Neural crest cell (in vitro differentiated cells): ENCODE data around the gene CAMKK2. TPM values are rescaled to one million over a fixed set of nuclear protein-coding genes. Genes with fewer than 3 reads are reported as not detected.

Source experiments
- DNase-seq: peaks from one replicate; pipeline ENCODE4 v3.0.0; 2021; ENCODE audit warnings: low read depth, mixed read lengths, low spot score
- H3K27ac Mint-ChIP-seq: one replicate; pipeline ENCODE4 v1.8.0; 2021; ENCODE audit warnings: mild to moderate bottlenecking, mixed read lengths; ENCODE audit not compliant: unreplicated experiment
- H3K27me3 Mint-ChIP-seq: 2 replicates; pipeline ENCODE4 v1.8.0; 2021; ENCODE audit warnings: low read depth, mild to moderate bottlenecking, mixed read lengths
- H3K36me3 Mint-ChIP-seq: 2 replicates; pipeline ENCODE4 v1.8.0; 2021; ENCODE audit warnings: low read depth, mild to moderate bottlenecking, mixed read lengths
- H3K4me1 Mint-ChIP-seq: 2 replicates; pipeline ENCODE4 v1.8.0; 2021; ENCODE audit warnings: mixed read lengths
- H3K4me3 Mint-ChIP-seq: one replicate; pipeline ENCODE4 v1.8.0; 2021; ENCODE audit warnings: mild to moderate bottlenecking, mixed read lengths
- H3K9me3 Mint-ChIP-seq: 2 replicates; pipeline ENCODE4 v1.8.0; 2021; ENCODE audit warnings: mixed read lengths
- CTCF ChIP-seq: fragments of 200-600 bp; sonication (generic); conservative IDR thresholded peaks from 2 replicates; pipeline ENCODE4 v1.5.0; 2021; ENCODE audit warnings: antibody characterized with exemption, mild to moderate bottlenecking
- total RNA-seq: library from RNA; stranded (reverse); gene quantifications from 2 replicates; pipeline ENCODE4 v1.2.1, GENCODE V29; 2021

The CAMKK2 gene
- total RNA-seq, 1 donor from 2014 or later, result 43.1 TPM

- H3K36me3 Mint-ChIP-seq, result no peaks in the 10 kb centered on the region
- H3K9me3 Mint-ChIP-seq, result no peaks in the 10 kb centered on the region
- DNase-seq, result no peak
- H3K4me3 Mint-ChIP-seq, result no peak overlapping the region
- TF ChIP-seq CTCF, result no peak
- H3K27ac Mint-ChIP-seq, result no peak overlapping the region
- no peaks in the 10 kb centered on the region for H3K27me3 Mint-ChIP-seq
- H3K4me1 Mint-ChIP-seq, result no peaks in the 10 kb centered on the region
Observed at GRCh38 chr12:121223292-121224285, 72.9 kb downstream of the CAMKK2 start.

- no peak for DNase-seq
- H3K4me1 Mint-ChIP-seq, result no peaks in the 10 kb centered on the region
- H3K9me3 Mint-ChIP-seq, result no peaks in the 10 kb centered on the region
- no peak overlapping the region for H3K4me3 Mint-ChIP-seq
- TF ChIP-seq CTCF, result no peak
- no peaks in the 10 kb centered on the region for H3K36me3 Mint-ChIP-seq
- H3K27ac Mint-ChIP-seq, result no peak overlapping the region
- H3K27me3 Mint-ChIP-seq, result no peaks in the 10 kb centered on the region
Observed at GRCh38 chr12:121222847-121223246, 73.7 kb downstream of the CAMKK2 start.

- Mint-ChIP-seq H3K36me3 (no peaks in the 10 kb centered on the region), H3K4me3 (no peak overlapping the region), H3K9me3 (no peaks in the 10 kb centered on the region), H3K27me3 (no peaks in the 10 kb centered on the region), H3K4me1 (no peaks in the 10 kb centered on the region), H3K27ac (no peak overlapping the region)
- no peak for DNase-seq
- TF ChIP-seq CTCF, result no peak
Observed at GRCh38 chr12:121219353-121219986, 77.0 kb downstream of the CAMKK2 start.

- no peak for DNase-seq
- Mint-ChIP-seq H3K36me3 (no peaks in the 10 kb centered on the region), H3K27ac (no peak overlapping the region), H3K4me3 (no peak overlapping the region), H3K27me3 (no peaks in the 10 kb centered on the region), H3K9me3 (no peaks in the 10 kb centered on the region), H3K4me1 (no peaks in the 10 kb centered on the region)
- no peak for TF ChIP-seq CTCF
Observed at GRCh38 chr12:121218588-121219352, 77.7 kb downstream of the CAMKK2 start.

GRCh38 chr12:121217761-121218160, 78.7 kb downstream of the CAMKK2 start:
- Mint-ChIP-seq H3K27me3 (no peaks in the 10 kb centered on the region), H3K4me3 (no peak overlapping the region), H3K4me1 (no peaks in the 10 kb centered on the region), H3K36me3 (no peaks in the 10 kb centered on the region), H3K27ac (no peak overlapping the region), H3K9me3 (no peaks in the 10 kb centered on the region)
- no peak for TF ChIP-seq CTCF
- no peak for DNase-seq
